ENCODE results near the gene RAB40B. TPM values are rescaled to one million over a fixed set of nuclear protein-coding genes. Genes with fewer than 3 reads are reported as not detected.
A peak's percentile ranks its signal among the peaks of the same experiment; 100 is the strongest.

RAB40B gene
- total and polyA plus RNA-seq, 2 of the 13 experiments (the other 11 are each of a cell fraction or from before 2014, with no cell fraction given), result 6.2 to 6.5 TPM

DNA sequence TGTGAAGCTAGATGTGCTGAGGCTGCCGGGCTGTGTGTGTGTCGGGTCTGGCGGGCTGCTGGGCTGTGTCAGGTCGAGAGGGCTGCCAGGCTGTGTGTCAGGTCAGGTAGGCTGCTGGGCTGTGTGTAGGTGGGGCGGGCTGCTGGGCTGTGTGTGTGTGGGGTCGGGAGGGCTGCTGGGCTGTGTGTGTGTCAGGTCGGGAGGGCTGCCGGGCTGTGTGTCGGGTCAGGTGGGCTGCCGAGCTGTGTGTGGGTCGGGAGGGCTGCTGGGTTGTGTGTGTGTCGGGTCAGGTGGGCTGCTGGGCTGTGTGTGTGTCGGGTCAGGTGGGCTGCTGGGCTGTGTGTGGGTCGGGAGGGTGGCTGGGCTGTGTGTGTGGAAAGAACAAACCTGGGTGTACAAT is 58.9 kb downstream of the RAB40B start (continued):
- TF ChIP-seq SP1 (IDR thresholded peaks at IDR 0.05), result no peak
- no peak for TF ChIP-seq SP1 (CRISPR knock-in tag; IDR thresholded peaks at IDR 0.05)
- no peak for TF ChIP-seq SMAD9 (CRISPR knock-in tag; IDR thresholded peaks at IDR 0.05)
- TF ChIP-seq HNRNPK (IDR thresholded peaks at IDR 0.05; ENCODE audit: low read depth, low read length, poor library complexity, severe bottlenecking), result peak; percentile 11
- TF ChIP-seq CEBPB (IDR thresholded peaks at IDR 0.05; ENCODE audit: borderline replicate concordance, low read depth, low read length), result no peak
- no peak for TF ChIP-seq ZNF496 (CRISPR knock-in tag; IDR thresholded peaks at IDR 0.05; ENCODE audit: insufficient replicate concordance)
- TF ChIP-seq, protein P1, sequence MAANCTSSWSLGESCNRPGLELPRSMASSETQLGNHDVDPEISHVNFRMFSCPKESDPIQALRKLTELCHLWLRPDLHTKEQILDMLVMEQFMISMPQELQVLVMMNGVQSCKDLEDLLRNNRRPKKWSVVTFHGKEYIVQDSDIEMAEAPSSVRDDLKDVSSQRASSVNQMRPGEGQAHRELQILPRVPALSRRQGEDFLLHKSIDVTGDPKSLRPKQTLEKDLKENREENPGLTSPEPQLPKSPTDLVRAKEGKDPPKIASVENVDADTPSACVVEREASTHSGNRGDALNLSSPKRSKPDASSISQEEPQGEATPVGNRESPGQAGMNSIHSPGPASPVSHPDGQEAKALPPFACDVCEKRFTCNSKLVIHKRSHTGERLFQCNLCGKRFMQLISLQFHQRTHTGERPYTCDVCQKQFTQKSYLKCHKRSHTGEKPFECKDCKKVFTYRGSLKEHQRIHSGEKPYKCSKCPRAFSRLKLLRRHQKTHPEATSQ (CRISPR knock-in tag; IDR thresholded peaks at IDR 0.05; ENCODE audit: borderline replicate concordance), result no peak
- TF ChIP-seq, protein P2, sequence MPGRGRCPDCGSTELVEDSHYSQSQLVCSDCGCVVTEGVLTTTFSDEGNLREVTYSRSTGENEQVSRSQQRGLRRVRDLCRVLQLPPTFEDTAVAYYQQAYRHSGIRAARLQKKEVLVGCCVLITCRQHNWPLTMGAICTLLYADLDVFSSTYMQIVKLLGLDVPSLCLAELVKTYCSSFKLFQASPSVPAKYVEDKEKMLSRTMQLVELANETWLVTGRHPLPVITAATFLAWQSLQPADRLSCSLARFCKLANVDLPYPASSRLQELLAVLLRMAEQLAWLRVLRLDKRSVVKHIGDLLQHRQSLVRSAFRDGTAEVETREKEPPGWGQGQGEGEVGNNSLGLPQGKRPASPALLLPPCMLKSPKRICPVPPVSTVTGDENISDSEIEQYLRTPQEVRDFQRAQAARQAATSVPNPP (CRISPR knock-in tag; IDR thresholded peaks at IDR 0.05), result no peak
- TF ChIP-seq, protein P3, sequence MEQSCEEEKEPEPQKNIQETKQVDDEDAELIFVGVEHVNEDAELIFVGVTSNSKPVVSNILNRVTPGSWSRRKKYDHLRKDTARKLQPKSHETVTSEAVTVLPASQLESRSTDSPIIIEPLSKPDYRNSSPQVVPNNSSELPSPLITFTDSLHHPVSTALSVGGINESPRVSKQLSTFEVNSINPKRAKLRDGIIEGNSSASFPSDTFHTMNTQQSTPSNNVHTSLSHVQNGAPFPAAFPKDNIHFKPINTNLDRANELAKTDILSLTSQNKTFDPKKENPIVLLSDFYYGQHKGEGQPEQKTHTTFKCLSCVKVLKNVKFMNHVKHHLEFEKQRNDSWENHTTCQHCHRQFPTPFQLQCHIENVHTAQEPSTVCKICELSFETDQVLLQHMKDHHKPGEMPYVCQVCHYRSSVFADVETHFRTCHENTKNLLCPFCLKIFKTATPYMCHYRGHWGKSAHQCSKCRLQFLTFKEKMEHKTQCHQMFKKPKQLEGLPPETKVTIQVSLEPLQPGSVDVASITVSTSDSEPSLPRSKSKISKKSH (CRISPR knock-in tag; IDR thresholded peaks at IDR 0.05; ENCODE audit: borderline replicate concordance), result no peak
- TF ChIP-seq ZNF678 (CRISPR knock-in tag; IDR thresholded peaks at IDR 0.05), result no peak
- no peak for TF ChIP-seq TBX2 (CRISPR knock-in tag; IDR thresholded peaks at IDR 0.05; ENCODE audit: borderline replicate concordance)
